Body of pancreas (tissue), 4 donors: ENCODE data around the gene ATIC.

Experiments used
- POLR2A ChIP-seq, 3 donors: fragments of 450-650 bp; IDR thresholded peaks; one replicate each; pipeline ENCODE4 v1.6.1; 2016; ENCODE audit warnings: antibody characterized with exemption in 3 of 3, mild to moderate bottlenecking in 2 of 3
- TF ChIP-seq, protein P1 (sequence below), 7 experiments: fragments of 450-650 bp in 4 of 7; fragments of 200-600 bp in 3 of 7; sonication (generic) in 3 of 7; IDR thresholded peaks; one replicate each; pipeline ENCODE4 v1.5.1; 2016 to 2019; ENCODE audit warnings: antibody characterized with exemption in 7 of 7

DNA sequence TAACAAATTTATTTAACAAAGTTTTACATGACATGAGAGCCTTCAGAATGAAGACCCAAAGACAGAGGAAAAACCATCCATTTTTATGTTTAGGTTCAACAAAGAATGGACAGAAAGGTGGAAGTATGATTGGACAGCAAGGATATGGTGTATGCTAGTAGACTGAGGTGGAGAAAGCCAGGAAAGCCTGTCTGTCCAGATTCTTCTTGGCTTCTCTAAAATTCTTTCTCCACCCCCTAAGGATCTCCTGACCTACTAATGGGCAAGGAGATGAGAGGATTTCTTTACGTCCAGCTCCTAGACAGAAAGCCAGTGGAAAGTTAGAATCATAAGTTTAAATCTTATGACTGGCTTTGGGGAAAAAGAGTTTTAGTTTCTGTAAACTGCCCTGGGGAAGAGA, 3.0 kb downstream of the ATIC start:
- TF ChIP-seq, protein P1, sequence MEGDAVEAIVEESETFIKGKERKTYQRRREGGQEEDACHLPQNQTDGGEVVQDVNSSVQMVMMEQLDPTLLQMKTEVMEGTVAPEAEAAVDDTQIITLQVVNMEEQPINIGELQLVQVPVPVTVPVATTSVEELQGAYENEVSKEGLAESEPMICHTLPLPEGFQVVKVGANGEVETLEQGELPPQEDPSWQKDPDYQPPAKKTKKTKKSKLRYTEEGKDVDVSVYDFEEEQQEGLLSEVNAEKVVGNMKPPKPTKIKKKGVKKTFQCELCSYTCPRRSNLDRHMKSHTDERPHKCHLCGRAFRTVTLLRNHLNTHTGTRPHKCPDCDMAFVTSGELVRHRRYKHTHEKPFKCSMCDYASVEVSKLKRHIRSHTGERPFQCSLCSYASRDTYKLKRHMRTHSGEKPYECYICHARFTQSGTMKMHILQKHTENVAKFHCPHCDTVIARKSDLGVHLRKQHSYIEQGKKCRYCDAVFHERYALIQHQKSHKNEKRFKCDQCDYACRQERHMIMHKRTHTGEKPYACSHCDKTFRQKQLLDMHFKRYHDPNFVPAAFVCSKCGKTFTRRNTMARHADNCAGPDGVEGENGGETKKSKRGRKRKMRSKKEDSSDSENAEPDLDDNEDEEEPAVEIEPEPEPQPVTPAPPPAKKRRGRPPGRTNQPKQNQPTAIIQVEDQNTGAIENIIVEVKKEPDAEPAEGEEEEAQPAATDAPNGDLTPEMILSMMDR (IDR thresholded peaks at IDR 0.05): no peak
- no peak for TF ChIP-seq POLR2A (IDR thresholded peaks at IDR 0.05)
